Effector memory CD8-positive, alpha-beta T cell (primary cell): ENCODE measurements around the gene NUDT5.

Experiments
- ATAC-seq: fragments of 150-1000 bp; cut with Tn5 transposase; replicated peaks from 2 replicates; pipeline ENCODE4 v1.10.0; 2021; ENCODE audit warnings: mild to moderate bottlenecking, moderate library complexity
- DNase-seq, 3 experiments: peaks; one replicate each; pipeline ENCODE4 v3.0.0; 2021
- H3K27ac Mint-ChIP-seq, 2 donors: one replicate each; pipeline ENCODE4 v1.8.0; 2022; ENCODE audit warnings: mild to moderate bottlenecking in 2 of 2, mixed read lengths in 2 of 2, moderate library complexity in 2 of 2
- H3K27me3 Mint-ChIP-seq, 2 donors: one replicate each; pipeline ENCODE4 v1.8.0; 2022; ENCODE audit warnings: mixed read lengths in 2 of 2
- H3K36me3 Mint-ChIP-seq: one replicate; pipeline ENCODE4 v1.8.0; 2022; ENCODE audit warnings: mild to moderate bottlenecking, moderate library complexity, mixed read lengths; ENCODE audit not compliant: insufficient read depth
- H3K4me1 Mint-ChIP-seq, 2 donors: one replicate each; pipeline ENCODE4 v1.8.0; 2022; ENCODE audit warnings: low read depth in 2 of 2, mixed read lengths in 2 of 2
- H3K4me3 Mint-ChIP-seq, 2 donors: one replicate each; pipeline ENCODE4 v1.8.0; 2022; ENCODE audit warnings: mild to moderate bottlenecking in 2 of 2, mixed read lengths in 2 of 2, moderate library complexity in 2 of 2
- H3K9me3 Mint-ChIP-seq, 2 donors: one replicate each; pipeline ENCODE4 v1.8.0; 2022; ENCODE audit warnings: mixed read lengths in 2 of 2

NUDT5 gene

DNA sequence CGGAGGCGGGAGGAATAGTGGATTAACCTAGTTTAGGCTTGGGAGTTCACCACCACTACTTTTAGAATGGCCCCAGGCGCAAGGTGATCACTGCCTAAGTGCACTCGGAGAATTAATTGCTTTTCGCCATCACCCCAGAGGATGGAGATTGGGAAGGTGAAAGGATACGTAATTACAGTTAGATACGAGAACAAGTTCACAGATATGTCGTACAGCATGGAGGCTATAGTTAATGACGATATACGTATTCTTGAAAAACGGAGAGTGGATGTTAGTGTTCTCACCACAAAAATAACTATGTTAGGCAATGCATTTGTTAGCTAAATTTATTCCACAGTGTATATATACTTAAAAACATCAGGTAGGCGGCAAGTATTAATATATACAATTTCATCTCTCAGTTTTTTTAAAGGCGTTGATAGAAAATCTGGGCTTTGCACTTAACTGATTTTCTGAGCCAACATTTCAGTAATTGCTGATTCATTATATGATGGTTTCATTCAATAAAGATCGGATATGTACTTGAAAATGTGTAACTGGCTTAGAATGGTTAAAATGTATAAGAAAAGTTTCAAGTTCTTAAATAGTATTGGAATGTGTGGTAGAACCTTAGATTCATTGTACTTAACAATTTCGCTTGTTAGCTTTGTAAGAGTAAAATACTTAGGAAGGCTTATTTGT, 980 bp upstream of the NUDT5 start:
- DNase-seq = no peak
- ATAC-seq = no peak
- H3K4me1 Mint-ChIP-seq = peaks cover 32 to 46% of the 10 kb centered on the region in 2 donors

DNA sequence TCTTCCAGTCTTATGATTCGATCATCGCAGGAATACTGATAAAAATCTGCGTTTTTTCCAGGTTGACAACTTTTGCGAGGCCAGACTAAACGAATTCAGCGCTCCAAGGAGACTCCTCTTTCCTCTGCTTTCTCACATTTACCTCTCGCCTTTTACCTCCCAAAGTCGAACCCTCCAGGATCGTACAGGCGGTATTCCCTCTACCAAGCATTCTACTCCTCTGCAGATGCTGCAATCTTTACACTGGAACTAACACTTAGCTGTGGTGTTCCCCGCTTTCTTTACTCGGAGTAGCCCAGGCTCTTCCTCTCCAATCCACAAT, 449 bp downstream of the NUDT5 start:
- H3K9me3 Mint-ChIP-seq = no peaks in the 10 kb centered on the region
- H3K27me3 Mint-ChIP-seq = no peaks in the 10 kb centered on the region
- DNase-seq (no peak), ATAC-seq (peak; percentile 8)
- H3K4me3 Mint-ChIP-seq = peak overlapping the region; percentile 96 to 100
- H3K4me1 Mint-ChIP-seq = peaks cover 30 to 43% of the 10 kb centered on the region in 2 donors
- peak overlapping the region; percentile 98 to 99 for H3K27ac Mint-ChIP-seq
- H3K36me3 Mint-ChIP-seq = peaks cover 36% of the 10 kb centered on the region

More for the DNA sequence above, 980 bp upstream of the NUDT5 start:
- Mint-ChIP-seq H3K27ac (peak overlapping the region; percentile 98 to 99), H3K36me3 (peaks cover 43% of the 10 kb centered on the region), H3K9me3 (no peaks in the 10 kb centered on the region), H3K27me3 (no peaks in the 10 kb centered on the region), H3K4me3 (peak overlapping the region; percentile 96 to 100)

DNA sequence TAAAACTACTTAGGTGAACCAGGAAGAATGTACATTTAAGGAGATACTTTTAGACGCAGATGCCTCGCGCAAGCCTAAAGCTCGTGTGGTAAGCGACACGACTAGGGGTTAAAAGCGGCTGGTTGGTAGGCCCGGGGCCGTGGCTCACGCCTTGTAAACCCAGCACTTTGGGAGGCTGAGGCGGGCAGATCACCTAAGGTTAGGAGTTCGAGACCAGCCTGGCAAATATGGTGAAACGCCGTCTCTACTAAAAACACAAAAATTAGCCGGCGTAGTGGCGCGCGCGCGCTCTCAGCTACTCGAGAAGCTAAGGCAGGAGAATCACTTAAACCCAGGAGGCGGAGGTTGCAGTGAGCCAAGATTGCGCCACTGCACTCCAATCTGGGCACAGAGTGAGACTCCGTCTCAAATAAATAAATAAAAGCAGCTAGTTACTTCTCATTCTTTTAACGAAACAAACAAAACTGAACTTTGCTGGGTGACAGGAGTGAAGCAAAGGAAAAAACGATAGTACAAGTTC, 879 bp downstream of the NUDT5 start:
- Mint-ChIP-seq H3K36me3 (peaks cover 34% of the 10 kb centered on the region), H3K4me1 (peaks cover 31 to 46% of the 10 kb centered on the region in 2 donors), H3K4me3 (peak overlapping the region; percentile 96 to 100), H3K27me3 (no peaks in the 10 kb centered on the region), H3K9me3 (no peaks in the 10 kb centered on the region), H3K27ac (peak overlapping the region; percentile 98 to 99)
- DNase-seq (peak in 2 of 3 experiments; percentile 14 to 24), ATAC-seq (no peak)

DNA sequence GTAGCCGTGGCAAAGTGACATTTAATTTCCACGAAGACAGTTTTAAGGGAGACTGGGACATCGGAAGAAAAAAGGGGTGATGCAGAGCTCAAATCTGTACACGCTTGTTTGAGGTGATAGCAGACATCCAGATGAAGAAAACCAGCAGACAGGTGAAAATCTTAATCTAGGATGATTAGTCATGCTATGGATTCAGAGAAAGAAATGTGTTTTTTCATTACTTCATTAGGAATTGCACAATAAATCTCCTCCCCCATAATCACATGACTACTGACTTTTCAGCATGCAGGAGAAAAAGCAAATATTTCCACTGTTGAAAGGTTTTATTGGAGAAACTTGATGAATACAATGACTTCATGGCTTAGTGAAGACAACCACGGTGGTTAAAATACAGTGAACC, 2.5 kb downstream of the NUDT5 start:
- no peaks in the 10 kb centered on the region for H3K27me3 Mint-ChIP-seq
- DNase-seq (no peak), ATAC-seq (no peak)
- no peaks in the 10 kb centered on the region for H3K9me3 Mint-ChIP-seq
- H3K27ac Mint-ChIP-seq = no peak overlapping the region
- H3K36me3 Mint-ChIP-seq = peaks cover 22% of the 10 kb centered on the region
- no peak overlapping the region for H3K4me3 Mint-ChIP-seq
- peaks cover 30 to 46% of the 10 kb centered on the region in 2 donors for H3K4me1 Mint-ChIP-seq

DNA sequence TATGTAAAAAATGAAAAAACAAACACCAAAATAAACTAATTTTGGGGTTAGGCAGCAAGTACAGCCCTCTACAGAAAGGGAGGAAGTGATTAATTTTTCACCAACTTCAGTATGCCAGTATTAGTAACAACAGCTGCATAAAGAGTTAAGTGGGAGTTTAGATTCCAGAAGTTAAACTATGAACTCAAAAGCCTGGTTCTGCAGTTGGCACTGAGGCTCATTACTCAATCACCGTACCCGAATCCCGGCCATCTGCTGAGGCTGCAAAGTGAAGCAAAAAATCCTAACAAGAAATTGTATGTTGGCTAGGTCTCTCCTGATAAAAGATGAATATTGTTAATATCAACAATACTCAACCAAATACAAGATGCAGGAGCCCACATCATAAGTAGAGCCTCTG, 4.0 kb downstream of the NUDT5 start:
- H3K27ac Mint-ChIP-seq = no peak overlapping the region
- H3K4me3 Mint-ChIP-seq = no peak overlapping the region

DNA sequence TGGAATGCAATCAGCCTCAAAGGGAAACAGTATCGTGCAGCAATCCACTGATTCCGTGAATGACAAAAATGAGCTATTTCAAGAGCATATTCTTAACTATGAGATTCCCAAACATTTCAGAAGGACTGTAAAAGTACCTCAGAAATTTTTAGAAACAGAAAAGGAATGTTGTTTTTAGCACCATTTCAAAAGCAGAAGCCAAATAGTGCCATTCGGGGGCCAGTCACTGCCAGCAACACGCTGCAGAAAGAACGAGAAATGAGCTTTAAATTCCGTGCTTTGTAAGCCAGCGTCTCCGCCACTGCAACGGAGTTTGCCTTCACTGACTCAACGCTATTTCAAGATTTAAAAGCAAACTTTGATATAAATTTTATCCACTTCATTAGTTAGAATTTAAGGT, 6.3 kb downstream of the NUDT5 start:
- peaks cover 35% of the 10 kb centered on the region for H3K36me3 Mint-ChIP-seq
- no peaks in the 10 kb centered on the region for H3K9me3 Mint-ChIP-seq
- no peak for DNase-seq
- peaks cover 16 to 31% of the 10 kb centered on the region in 2 donors for H3K4me1 Mint-ChIP-seq
- no peak overlapping the region for H3K27ac Mint-ChIP-seq
- no peak for ATAC-seq
- H3K27me3 Mint-ChIP-seq = no peaks in the 10 kb centered on the region
- H3K4me3 Mint-ChIP-seq = no peak overlapping the region

More for the DNA sequence above, 4.0 kb downstream of the NUDT5 start:
- ATAC-seq (no peak), DNase-seq (no peak)
- Mint-ChIP-seq H3K27me3 (no peaks in the 10 kb centered on the region), H3K4me1 (peaks cover 30 to 48% of the 10 kb centered on the region in 2 donors), H3K9me3 (no peaks in the 10 kb centered on the region), H3K36me3 (peaks cover 27% of the 10 kb centered on the region)

DNA sequence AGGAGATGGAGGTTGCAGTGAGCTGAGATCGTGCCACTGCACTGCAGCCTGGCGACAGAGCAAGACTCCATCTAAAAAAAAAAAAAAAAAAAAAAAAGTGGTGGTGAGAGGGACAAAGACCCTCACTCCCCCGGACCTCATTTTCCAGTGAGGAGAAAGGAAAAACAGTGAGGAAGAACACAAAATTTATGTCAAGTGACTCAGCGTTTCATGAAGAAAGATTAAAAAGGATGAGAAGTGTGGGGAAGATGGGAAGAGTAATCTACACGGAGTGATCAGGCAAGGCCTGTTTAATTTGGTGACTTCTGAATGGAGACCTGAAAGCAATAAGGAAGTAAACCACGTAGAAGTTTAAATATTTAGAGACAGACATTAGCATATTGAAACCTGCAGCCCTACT, 7.0 kb downstream of the NUDT5 start:
- Mint-ChIP-seq H3K4me3 (no peak overlapping the region), H3K27ac (no peak overlapping the region), H3K9me3 (no peaks in the 10 kb centered on the region), H3K4me1 (peaks cover 12 to 26% of the 10 kb centered on the region in 2 donors), H3K27me3 (no peaks in the 10 kb centered on the region), H3K36me3 (peaks cover 35% of the 10 kb centered on the region)
- DNase-seq = no peak
- ATAC-seq = no peak

DNA sequence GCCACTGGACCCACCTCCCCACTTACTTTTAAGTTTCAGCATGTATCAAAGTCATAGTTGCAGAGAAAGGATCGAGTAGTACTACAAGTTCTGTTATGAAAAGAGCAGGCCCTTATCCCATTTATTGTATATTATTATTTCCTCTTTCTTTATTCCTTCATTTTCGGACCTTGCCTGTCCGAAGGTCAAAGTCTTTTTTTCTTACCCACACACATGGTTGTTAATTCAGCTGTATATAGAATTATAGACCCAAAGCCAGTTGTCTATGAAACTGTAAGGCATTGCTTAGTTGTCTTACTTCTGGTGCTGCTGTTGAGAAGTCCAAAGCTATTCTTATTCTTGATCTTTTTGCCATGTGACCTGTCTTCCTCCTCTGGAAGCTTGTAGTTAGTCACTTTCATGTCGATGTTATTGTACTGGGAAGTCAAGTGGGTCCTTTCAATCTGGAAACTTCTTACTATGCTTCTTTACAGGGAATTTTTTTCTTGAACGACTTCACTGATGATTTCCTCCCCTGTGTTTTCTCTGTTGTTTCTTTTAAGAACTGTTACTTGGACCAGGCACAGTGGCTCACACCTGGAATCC, 8.3 kb downstream of the NUDT5 start:
- DNase-seq (no peak), ATAC-seq (no peak)
- Mint-ChIP-seq H3K36me3 (peaks cover 34% of the 10 kb centered on the region), H3K4me1 (peaks cover 9 to 21% of the 10 kb centered on the region in 2 donors), H3K27me3 (no peaks in the 10 kb centered on the region), H3K27ac (peak overlapping the region; percentile 49 to 86), H3K4me3 (no peak overlapping the region), H3K9me3 (no peaks in the 10 kb centered on the region)

DNA sequence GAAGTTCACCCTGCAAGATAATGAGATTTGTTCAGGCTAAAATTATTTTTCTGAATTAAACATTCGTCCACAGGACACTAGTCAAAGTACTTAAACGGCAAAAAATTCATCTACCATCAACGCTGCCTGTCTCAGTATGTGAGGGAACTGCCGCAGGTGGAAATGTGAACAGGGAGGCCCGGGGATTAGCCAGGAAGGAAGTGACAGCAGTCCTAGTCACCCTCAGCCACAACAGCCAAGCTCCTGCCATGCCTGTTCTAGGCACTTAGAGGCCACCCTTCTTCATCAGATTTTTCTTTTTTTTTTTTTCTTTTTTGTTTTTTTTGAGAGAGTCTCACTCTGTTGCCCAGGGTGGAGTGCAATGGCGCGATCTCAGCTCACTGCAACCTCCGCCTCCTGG, 9.4 kb downstream of the NUDT5 start:
- H3K27me3 Mint-ChIP-seq = no peaks in the 10 kb centered on the region
- ATAC-seq (no peak), DNase-seq (no peak)
- peaks cover 36% of the 10 kb centered on the region for H3K36me3 Mint-ChIP-seq
- no peak overlapping the region for H3K4me3 Mint-ChIP-seq
- H3K9me3 Mint-ChIP-seq = no peaks in the 10 kb centered on the region
- H3K27ac Mint-ChIP-seq = peak overlapping the region; percentile 38 to 86
- peaks cover 9 to 22% of the 10 kb centered on the region in 2 donors for H3K4me1 Mint-ChIP-seq

DNA sequence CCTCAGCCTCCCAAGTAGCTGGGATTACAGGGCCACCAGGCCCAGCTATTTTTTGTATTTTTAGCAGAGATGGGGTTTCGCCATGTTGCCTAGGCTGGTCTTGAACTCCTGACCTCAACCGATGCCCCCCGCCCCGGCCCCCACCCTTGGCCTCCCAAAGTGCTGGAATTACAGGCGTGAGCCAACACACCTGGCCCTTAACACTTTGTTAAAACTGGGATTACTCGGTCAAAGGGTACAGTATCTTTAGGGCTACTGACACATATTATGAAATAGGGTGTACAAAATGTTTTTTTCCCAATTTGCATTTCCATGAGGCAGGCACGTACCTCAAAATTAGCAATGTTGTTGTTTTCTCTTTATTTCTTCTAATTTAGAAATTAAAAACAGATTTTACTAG, 11.5 kb downstream of the NUDT5 start:
- no peak for ATAC-seq
- Mint-ChIP-seq H3K4me3 (no peak overlapping the region), H3K27me3 (no peaks in the 10 kb centered on the region), H3K27ac (no peak overlapping the region), H3K9me3 (no peaks in the 10 kb centered on the region), H3K4me1 (peaks cover 20 to 33% of the 10 kb centered on the region in 2 donors), H3K36me3 (peaks cover 36% of the 10 kb centered on the region)
- DNase-seq = no peak

DNA sequence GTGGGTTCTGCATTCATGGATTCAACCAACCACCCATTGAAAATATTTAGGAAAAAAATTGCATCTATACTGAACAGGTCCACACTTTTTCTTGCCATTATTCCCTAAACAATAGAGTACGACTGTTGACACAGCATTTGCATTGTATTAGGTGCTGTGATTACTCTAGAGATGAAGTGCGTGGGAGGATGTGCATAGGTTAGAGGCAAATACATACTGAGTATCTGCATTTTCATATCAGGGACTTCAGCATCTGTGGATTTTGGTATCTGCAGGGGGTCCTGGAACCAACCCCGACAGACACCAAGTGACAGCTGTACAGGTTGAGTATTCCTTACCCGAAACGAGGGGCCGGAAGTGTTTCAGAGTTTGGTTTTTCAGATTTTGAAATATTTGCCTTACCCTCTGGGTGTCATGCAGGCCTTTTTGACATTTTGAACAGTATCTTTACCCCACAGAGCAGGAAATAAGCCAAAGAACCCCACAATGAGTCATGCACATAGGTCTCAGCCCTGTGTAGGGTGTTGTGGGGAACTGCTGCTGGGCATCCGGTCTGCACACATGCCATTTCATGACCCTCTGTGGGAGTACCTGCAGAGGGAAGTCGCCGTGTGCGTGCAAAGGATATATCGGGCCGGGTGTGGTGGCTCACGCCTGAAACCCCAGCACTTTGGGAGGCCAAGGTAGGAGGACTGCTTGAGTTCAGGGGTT, 14.5 kb downstream of the NUDT5 start:
- Mint-ChIP-seq H3K4me3 (peak overlapping the region; percentile 45 to 62), H3K9me3 (no peaks in the 10 kb centered on the region), H3K27ac (peak overlapping the region; percentile 82 to 94), H3K36me3 (peaks cover 44% of the 10 kb centered on the region), H3K27me3 (no peaks in the 10 kb centered on the region), H3K4me1 (peaks cover 16 to 24% of the 10 kb centered on the region in 2 donors)
- ATAC-seq (peak; percentile 100), DNase-seq (peak; percentile 62 to 67 (median 65))

DNA sequence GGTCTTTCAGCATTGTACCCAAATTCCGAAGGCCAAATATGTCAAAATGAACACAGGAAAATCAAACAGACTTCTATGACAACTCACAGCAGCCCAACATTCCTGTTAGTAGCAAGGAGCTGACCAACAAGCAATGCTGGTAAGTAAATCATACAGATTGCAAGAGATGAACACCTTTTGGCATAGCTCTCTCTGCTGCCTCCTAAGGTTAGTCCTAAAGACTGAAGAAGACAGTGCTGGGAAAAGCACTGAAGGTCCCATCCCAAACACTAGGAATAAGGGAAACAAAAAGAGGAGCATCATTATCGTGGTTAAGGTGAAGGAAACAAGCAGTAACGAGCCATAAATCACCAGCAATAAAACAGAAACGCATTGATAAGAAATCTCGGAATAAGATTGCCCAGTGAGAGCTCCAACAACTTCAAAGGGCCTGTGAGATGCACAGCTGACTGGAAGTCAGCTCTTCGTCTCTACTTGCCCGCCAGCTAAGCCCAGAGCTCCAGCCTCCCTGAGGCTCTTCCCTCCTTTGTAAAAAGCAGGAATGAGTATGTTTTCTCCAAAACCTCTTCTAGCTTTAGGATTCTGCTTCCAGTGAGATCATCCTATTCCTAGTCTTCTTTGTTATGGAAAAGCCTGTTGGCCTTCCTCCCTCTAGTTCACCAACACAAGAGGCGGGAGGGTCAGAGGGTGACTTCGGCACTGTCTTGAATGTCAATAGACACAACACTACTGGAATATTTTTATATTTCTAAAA, 15.3 kb downstream of the NUDT5 start:
- H3K4me1 Mint-ChIP-seq = peaks cover 16 to 24% of the 10 kb centered on the region in 2 donors
- peak overlapping the region in 1 of 2 donors; percentile 62 for H3K4me3 Mint-ChIP-seq
- H3K27ac Mint-ChIP-seq = peak overlapping the region; percentile 82 to 94
- ATAC-seq (no peak), DNase-seq (no peak)
- peaks cover 44% of the 10 kb centered on the region for H3K36me3 Mint-ChIP-seq
- H3K27me3 Mint-ChIP-seq = no peaks in the 10 kb centered on the region
- H3K9me3 Mint-ChIP-seq = no peaks in the 10 kb centered on the region

DNA sequence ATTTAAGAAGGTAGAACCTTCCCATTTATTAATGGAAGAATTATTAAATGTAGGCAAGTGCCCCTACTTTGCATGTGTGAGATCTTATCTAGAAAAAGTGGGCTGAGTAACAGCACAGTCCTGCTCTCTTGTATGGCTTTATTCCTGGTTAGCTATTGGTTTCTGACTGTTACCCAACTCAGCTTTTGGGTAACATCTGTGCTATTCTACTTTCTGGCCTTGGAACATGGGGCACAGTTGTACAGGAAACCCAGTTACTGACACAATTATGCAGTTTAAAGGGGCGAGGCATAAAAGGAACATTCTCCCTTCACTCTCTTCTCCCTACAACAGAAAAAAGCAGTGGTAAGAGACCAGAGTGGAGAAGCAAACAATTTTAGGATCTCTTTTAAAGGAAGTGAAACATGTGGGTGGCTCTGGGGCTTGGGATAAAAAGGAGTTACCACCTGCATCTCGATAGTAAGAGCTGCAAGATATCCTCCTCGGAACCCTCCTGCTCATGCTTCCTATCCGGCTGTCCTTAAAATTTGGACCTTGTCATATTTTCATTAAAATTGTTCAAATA, 16.0 kb downstream of the NUDT5 start:
- Mint-ChIP-seq H3K4me1 (peaks cover 16 to 24% of the 10 kb centered on the region in 2 donors), H3K9me3 (no peaks in the 10 kb centered on the region), H3K27me3 (no peaks in the 10 kb centered on the region), H3K27ac (peak overlapping the region; percentile 82 to 94), H3K4me3 (no peak overlapping the region), H3K36me3 (peaks cover 40% of the 10 kb centered on the region)
- no peak for DNase-seq
- ATAC-seq = no peak
